ENCODE data around the gene USP20.

GRCh38 chr9:129879991-129880653 lies 44.9 kb downstream of the USP20 start:
- TF ChIP-seq EZH2 (IDR thresholded peaks at IDR 0.05; ENCODE audit: borderline replicate concordance, low read length) (no peak), CTCF (IDR thresholded peaks at IDR 0.05; ENCODE audit: low read length) (no peak)

Measured in OCI-LY1 (cell line).